ENCODE measurements around the gene CSN2.
"Not testable (repeated sequence)": the region's sequence is repeated elsewhere in the genome, so short reads cannot be mapped to it uniquely, and the experiment has no call there.

Gene CSN2

DNA sequence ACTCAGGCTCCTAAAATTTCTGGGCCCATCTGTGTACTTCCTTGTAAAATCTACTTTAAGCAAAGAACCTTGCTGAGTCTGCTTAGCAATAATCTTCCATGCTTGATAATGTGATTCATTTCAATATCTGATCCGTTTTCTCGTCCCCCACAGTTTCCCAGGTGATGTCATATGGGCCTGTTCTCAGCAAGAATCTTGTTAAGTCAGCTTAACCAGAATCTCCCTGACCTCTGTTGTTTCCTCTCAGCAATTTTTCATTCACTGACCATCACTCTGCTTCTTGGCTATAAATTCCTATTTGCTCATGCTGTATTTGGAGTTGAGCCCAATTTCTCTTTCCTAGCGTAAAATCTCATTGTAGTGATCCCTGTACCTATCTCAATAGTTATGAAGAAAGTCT, 13.9 kb downstream of the CSN2 start:
- no peaks in the 10 kb centered on the region for H3K36me3 Mint-ChIP-seq (ENCODE audit: insufficient read depth)
- H3K4me1 Mint-ChIP-seq (ENCODE audit: low read depth in 2 of 2), result no peaks in the 10 kb centered on the region
- no peak overlapping the region for H3K4me3 Mint-ChIP-seq
- H3K27me3 Mint-ChIP-seq, result no peaks in the 10 kb centered on the region
- DNase-seq (no peak), ATAC-seq (replicated peaks) (no peak)
- H3K9me3 Mint-ChIP-seq, result peaks cover 0 to 3% of the 10 kb centered on the region in 2 donors
- H3K27ac Mint-ChIP-seq, result no peak overlapping the region

DNA sequence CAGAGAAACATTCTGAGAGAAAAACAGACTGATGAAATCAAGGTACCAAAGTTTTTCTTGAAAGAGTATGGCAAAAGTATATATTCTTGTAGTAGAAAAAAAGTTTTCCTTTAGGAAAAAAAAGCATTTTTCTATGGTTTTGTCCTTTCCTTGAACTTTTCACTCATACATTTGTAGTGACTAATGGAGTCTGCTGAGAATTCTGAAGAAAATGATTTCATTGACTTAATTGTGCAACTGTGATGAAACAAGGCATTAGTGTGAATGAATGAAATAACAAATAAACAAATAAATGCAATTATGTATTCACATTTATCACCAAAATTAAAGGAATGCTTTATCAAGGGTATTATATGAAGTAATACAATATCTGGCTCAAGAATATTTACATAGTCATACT, 29.0 kb downstream of the CSN2 start:
- peaks cover 2% of the 10 kb centered on the region for H3K36me3 Mint-ChIP-seq (ENCODE audit: insufficient read depth)
- H3K4me1 Mint-ChIP-seq (ENCODE audit: low read depth in 2 of 2), result no peaks in the 10 kb centered on the region
- no peak for DNase-seq
- H3K27me3 Mint-ChIP-seq, result no peaks in the 10 kb centered on the region
- H3K9me3 Mint-ChIP-seq, result no peaks in the 10 kb centered on the region
- ATAC-seq (replicated peaks), result no peak
- H3K4me3 Mint-ChIP-seq, result no peak overlapping the region
- no peak overlapping the region for H3K27ac Mint-ChIP-seq

- H3K9me3 Mint-ChIP-seq, result no peaks in the 10 kb centered on the region
- ATAC-seq (replicated peaks), result no peak
- H3K4me3 Mint-ChIP-seq, result no peak overlapping the region
- no peak for DNase-seq
- H3K27me3 Mint-ChIP-seq, result no peaks in the 10 kb centered on the region
- no peak overlapping the region for H3K27ac Mint-ChIP-seq
- peaks cover 2% of the 10 kb centered on the region for H3K36me3 Mint-ChIP-seq (ENCODE audit: insufficient read depth)
- H3K4me1 Mint-ChIP-seq (ENCODE audit: low read depth in 2 of 2), result no peaks in the 10 kb centered on the region
Measured at GRCh38 chr4:69934150-69934549, 31.4 kb downstream of the CSN2 start.

GRCh38 chr4:69930768-69931167, 34.8 kb downstream of the CSN2 start, which contains the start of gene CSN1S1:
Gene CSN1S1, plus strand, starts transcription at chr4:69931068. Its CDS starts 1,488 bp downstream, at chr4:69932556.
- Mint-ChIP-seq H3K4me1 (ENCODE audit: low read depth in 2 of 2) (no peaks in the 10 kb centered on the region), H3K36me3 (ENCODE audit: insufficient read depth) (peaks cover under 1% of the 10 kb centered on the region), H3K9me3 (peaks cover 0 to under 1% of the 10 kb centered on the region in 2 donors), H3K27ac (no peak within 1 kb of the TSS), H3K4me3 (no peak within 1 kb of the TSS), H3K27me3 (no peaks in the 10 kb centered on the region)
- DNase-seq (no peak), ATAC-seq (replicated peaks) (no peak)

- H3K27me3 Mint-ChIP-seq, result not testable (repeated sequence)
Measured at GRCh38 chr4:69923782-69924410, 41.6 kb downstream of the CSN2 start.

GRCh38 chr4:69920874-69921273, 44.7 kb downstream of the CSN2 start:
- DNase-seq, result no peak
- Mint-ChIP-seq H3K36me3 (ENCODE audit: insufficient read depth) (no peaks in the 10 kb centered on the region), H3K27ac (no peak overlapping the region), H3K27me3 (no peaks in the 10 kb centered on the region), H3K4me3 (no peak overlapping the region), H3K4me1 (ENCODE audit: low read depth in 2 of 2) (no peaks in the 10 kb centered on the region), H3K9me3 (peaks cover 0 to 7% of the 10 kb centered on the region in 2 donors)
- ATAC-seq (replicated peaks), result no peak

More at GRCh38 chr4:69923782-69924410, 41.6 kb downstream of the CSN2 start:
- H3K4me1 Mint-ChIP-seq (ENCODE audit: low read depth in 2 of 2); DNase-seq; H3K27ac Mint-ChIP-seq; H3K36me3 Mint-ChIP-seq (ENCODE audit: insufficient read depth); H3K9me3 Mint-ChIP-seq; H3K4me3 Mint-ChIP-seq; ATAC-seq (replicated peaks): not testable (repeated sequence)

DNA sequence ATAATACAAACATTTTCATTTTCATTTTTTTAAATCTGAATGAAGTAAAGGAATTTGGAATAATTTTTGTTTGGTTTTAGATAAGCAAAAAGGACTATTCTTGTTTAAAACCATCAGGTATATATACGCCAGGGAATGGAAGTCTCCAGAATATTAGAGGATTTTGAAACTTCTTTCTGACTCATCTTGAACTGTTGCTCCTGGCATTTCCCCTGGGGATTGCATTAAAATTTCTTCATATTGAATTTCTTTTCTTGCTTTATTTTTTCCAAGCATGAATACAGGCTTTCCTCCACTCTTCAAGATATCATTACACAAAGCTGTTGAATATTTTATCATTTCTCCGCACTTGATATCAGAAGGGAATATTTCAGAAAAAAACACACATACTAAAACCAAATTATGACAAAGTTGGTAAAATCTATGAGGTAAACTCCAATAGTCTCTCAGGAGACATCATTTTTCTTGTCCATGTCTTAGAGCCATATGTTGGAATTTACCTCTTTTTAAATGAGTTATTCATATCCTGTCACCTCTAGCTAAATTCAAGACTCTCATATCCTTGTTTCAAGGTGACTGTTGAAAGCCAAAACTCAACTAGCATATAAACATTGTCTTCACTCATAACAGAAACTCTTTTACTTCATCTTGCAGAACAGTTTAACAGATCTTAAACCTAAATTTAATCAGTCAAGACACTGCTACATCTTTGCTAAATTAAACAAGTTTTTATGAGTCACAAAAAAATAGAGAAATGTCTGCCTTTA, 55.3 kb downstream of the CSN2 start:
- H3K36me3 Mint-ChIP-seq (ENCODE audit: insufficient read depth), result no peaks in the 10 kb centered on the region
- H3K27me3 Mint-ChIP-seq, result no peaks in the 10 kb centered on the region
- H3K9me3 Mint-ChIP-seq, result peaks cover 4 to 6% of the 10 kb centered on the region in 2 donors
- H3K4me1 Mint-ChIP-seq (ENCODE audit: low read depth in 2 of 2), result no peaks in the 10 kb centered on the region
- no peak for DNase-seq
- no peak overlapping the region for H3K27ac Mint-ChIP-seq
- H3K4me3 Mint-ChIP-seq, result no peak overlapping the region
- ATAC-seq (replicated peaks), result no peak

- Mint-ChIP-seq H3K27me3 (no peaks in the 10 kb centered on the region), H3K9me3 (peaks cover 0 to 10% of the 10 kb centered on the region in 2 donors), H3K27ac (no peak overlapping the region), H3K4me1 (ENCODE audit: low read depth in 2 of 2) (no peaks in the 10 kb centered on the region), H3K36me3 (ENCODE audit: insufficient read depth) (no peaks in the 10 kb centered on the region), H3K4me3 (no peak overlapping the region)
- no peak for ATAC-seq (replicated peaks)
- DNase-seq, result no peak
Measured at GRCh38 chr4:69909195-69909594, 56.3 kb downstream of the CSN2 start.

GRCh38 chr4:69907151-69907550, 58.4 kb downstream of the CSN2 start:
- no peak for ATAC-seq (replicated peaks)
- Mint-ChIP-seq H3K36me3 (ENCODE audit: insufficient read depth) (no peaks in the 10 kb centered on the region), H3K9me3 (peaks cover 2 to 18% of the 10 kb centered on the region in 2 donors), H3K27ac (no peak overlapping the region), H3K4me1 (ENCODE audit: low read depth in 2 of 2) (no peaks in the 10 kb centered on the region), H3K4me3 (no peak overlapping the region), H3K27me3 (no peaks in the 10 kb centered on the region)
- no peak for DNase-seq
